SIG-M5 treated with dmso at 0.1 percent for 504 hours (cell line): ENCODE measurements around the gene PHLDB1.
"Not testable (repeated sequence)": the region's sequence is repeated elsewhere in the genome, so short reads cannot be mapped to it uniquely, and the experiment has no call there.

Experiments
- DNase-seq: peaks from one replicate; lab custom pipeline; 2025; ENCODE audit not compliant: unreplicated experiment; lab: John Stamatoyannopoulos, UW

PHLDB1 gene

DNA sequence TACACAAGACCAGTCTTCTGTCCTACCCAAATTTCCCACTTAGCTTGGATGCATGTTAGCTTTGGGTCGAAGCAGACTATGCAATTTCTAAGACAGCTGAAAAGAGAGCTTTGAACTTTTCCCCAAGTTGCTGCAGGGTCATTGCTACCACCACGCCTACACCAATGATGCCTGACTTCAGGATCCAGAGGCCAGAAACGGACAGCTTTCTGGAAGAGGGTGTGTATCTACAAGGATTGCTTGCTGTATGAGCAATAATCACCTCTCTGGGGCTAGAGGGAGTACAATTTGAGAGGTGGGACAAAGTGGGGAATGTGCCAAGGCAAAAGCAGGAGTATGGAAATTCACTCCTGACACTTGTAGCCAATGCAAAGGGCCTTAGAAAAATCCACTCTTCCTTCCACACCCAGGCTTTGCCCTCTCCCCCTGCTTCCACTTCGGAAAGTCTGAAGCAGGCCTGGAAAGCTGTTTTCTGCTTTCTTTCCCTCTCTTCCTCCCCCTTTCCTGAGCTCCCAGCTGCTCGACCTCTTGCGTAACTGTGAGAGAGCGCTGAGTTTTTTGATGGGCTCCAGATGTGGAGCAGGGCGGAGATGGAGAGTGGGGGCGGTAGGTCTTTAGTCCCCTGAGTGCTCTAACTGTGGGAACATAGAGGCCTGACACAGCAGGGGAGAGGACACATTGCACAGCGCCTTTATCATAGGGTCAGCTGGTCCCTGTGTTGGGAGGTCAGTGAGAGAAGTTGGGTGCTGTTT, 2.1 kb upstream of the PHLDB1 start:
- peak; percentile 14 for DNase-seq

DNA sequence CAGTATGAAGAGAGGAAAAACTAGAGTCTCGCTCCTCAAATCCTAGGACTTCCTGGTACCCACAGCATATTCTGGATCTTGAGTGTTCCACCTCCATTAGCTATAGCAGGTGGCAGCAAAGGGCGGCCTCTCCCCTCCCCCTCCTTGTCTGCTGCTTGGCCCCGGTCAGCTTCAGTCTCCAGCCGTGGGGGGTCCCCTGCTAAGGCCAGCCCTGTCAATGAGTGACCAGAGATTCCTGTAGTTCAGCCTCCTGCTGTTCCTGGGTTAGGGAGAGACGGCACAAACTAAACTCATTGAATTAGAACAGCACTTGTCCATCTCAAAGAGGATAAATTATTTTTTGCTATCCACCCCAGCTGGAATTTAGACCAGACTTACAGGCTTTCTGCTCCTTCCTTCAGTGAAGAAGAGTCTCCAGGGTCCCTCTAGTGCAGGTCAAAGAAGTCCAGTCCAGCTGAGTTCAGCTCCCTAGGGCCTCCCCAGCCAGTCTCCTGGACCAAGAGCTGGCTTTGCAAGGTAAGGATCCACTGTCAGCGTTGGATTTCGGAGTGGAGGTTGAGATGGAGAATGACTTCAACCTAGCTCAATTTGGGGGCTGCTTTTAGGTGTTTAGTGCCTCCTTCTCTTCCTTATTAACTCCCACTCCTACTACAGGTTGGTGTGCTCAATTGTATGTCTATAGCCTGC, 1.1 kb upstream of the PHLDB1 start:
- DNase-seq, result no peak

DNA sequence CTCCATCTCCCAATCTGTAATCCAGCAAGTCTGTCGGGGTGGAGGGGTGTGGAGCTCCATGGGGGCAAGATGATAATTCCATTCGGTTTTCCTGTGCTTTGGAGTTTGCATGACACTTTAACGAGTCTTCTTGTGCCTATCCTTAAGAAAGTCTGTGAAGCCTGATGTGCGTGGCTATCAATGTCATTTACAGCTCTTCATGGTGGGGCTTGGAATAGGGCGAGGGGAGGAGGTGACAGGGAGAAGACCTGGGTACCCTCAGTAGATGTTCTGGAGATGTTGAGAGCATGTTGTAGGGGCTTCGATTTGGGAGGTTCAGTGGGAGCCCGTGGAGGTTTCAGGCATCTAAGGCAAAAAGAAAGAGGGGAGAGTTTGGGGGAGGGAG, 579 bp upstream of the PHLDB1 start:
- DNase-seq, result no peak

DNA sequence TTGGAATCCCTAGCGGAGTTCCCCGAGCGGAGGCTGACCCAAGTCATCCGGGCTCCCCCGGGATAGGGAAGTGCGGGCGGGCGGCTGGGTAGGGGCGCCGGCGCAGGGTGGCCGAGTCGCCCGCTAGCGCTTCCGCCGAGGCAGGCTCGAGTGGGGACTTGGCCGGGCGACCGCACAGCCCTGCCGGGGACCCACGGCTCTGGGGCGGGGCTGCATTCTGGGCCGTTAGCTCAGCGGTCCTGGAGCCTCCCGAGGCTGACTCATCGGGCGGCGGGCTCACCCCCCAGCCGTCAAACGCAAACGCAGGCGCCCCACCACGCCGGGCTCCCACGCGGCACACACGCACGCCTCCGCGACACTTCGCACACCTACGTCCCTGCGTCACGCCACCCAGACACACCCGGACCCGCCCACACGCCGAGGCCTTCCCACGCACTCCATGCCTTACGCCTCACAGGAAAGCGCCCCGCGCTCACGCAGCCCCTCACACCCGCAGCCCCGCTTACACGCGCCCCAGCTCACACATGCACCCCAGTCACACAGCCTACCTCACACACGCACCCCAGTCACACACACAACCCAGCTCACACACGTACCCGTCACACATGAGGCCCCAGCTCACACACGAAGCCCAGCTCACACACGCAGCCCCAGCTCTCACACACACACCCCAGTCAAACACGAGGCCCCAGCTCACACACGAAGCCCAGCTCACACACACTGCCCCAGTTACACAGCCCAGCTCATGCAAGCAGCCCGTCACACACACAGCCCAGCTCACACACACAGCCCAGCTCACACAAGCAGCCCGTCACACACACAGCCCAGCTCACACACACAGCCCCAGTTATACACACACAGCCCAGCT, 1.2 kb downstream of the PHLDB1 start:
- peak; percentile 36 for DNase-seq

DNA sequence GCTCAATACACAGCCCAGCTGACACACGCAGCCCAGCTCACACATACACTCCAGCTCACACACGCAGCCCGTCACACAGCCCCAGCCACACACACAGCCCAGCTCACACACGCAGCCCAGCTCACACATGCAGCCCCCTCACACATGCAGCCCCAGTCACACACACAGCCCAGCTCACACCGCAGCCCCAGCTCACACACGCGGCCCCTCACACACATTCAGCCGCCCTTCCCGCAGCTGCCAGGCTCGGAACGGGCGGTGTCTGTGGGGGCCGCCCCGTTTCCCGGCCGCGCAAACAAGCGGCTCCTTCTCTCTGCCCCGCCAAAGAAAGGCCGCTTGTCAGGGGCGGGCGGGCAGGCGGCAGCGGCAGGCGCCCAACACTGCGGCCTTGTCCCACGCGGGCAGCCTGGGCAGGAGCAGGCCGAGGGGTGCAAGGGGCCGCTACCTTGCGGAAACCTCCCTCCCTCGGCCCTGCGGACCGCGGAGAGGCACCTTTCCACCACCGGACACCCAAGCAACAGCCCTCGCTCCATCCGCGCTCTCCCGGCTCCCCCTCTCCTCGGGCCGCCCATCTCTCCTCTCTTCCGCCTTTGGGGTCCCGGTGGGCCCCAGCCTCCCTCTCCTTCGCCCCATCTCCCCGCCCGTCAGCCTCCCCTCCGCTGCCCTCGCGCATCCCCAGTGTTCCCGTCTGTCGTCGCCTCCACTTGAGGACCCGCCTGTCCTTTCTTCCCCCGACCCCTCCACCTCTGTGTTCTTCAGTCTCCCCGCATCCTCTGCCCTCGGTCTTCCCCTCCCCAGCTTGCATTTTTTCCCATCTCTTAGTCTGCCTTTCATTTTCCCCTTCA, 2.2 kb downstream of the PHLDB1 start:
- DNase-seq, result no peak

DNA sequence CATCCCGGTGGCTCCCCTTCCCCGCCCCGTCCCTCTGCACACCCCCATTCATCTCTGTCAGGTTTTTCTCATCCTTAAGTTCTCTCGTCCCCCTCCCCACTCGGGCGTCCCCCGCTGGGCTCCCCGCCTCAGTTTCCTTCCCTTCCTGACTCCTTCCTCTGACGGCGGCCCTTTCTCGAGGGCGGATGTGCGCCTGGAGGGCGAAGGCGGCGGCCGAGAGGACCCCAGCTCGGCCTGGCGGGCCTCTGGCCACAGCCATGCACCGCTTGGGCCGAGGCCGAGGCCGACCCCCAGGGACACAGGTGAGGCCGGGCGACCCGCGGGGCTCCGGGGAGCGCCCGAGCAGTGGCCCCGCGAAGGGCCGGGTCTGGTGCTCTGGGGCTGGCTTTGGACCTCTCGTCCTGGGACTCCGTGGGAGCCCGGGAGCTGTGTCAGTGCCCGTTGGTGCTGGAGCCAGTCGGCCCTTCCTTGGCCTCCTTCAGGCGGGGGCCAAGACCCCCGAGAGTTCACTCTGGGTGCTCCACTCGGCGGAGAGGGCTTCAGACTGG, 2.9 kb downstream of the PHLDB1 start:
- DNase-seq, result no peak

DNA sequence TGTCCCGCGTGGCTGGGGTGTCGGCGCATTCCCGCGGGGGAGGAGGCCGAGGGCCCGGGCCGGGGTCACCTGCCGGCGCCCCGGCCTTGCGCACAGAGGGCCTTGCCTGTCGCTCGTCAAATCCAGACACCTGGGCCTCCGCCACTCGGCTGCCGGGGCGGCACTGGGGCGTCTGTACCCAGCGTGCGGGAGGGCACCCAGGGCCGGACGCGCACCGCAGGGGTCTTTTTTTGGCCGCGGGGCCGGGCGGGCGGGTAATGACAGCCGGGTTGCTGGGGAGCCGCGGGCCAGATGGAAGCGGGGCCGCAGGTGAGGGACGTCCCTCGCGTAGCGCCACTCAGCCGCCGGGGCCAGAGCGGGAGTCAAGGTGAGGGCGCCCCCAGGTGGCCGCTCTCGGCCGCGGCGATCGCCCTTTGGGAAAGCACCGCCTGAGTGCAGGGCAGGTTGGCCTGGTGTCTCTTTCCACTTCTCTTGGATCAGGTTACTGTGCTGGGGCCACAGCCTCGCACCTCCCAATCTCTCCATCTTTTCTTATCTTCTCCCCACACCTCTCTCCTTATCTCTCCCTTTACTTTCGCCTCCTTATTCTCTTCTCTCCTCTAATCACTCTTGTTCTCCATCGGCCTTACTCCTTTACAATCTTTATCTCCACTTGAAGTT, 3.5 kb downstream of the PHLDB1 start:
- DNase-seq, result no peak

DNA sequence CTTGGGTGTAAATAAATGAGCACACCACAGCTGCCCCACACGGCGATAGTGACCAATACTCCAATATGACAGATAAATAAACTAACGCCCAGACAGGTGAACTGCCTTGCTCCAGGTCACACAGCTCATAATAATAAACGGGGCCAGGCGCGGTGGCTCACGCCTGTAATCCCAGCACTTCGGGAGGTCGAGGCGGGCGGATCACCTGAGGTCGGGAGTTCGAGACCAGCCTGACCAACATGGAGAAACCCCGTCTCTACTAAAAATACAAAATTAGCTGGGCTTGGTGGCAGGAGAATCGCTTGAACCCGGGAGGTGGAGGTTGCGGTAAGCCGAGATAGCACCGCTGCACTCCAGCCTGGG, 4.0 kb downstream of the PHLDB1 start:
- not testable (repeated sequence) for DNase-seq

DNA sequence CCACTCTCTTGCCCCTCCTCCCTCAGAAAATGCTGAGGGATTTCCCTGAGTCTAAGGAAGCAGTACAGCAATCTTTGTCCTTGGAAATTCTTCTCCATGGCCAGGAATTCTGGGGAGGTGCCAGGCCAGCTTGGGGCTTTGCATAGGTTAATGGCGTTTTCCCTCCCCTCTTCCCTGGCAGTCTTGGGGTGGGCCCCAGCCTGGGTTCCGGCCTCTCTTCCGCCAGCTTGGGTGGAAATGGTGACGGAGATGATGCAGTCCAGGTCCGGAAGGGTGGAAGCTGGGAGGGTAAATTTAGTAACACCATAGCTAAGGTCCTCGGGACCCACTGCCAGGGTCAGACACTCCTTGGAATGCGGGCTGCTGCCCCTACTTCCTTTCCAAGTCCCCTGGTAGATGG, 5.0 kb downstream of the PHLDB1 start:
- DNase-seq, result no peak

DNA sequence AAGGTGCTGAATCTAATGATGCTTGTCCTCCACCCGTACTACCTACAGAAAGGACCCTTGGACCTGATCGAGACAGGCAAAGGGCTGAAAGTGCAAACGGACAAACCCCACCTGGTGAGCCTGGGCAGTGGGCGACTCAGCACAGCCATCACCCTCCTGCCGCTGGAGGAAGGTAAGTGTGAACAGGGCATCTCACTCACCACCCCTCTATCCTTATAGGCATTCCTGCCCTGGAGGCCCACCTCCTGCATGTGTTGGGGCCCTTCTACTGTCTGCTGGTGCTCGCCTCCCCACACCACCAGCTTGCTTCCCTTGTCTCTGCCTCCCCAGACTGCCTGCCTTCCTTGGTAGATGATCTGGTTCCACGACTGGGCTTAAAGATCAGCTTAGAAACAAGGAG, 7.1 kb downstream of the PHLDB1 start:
- no peak for DNase-seq

DNA sequence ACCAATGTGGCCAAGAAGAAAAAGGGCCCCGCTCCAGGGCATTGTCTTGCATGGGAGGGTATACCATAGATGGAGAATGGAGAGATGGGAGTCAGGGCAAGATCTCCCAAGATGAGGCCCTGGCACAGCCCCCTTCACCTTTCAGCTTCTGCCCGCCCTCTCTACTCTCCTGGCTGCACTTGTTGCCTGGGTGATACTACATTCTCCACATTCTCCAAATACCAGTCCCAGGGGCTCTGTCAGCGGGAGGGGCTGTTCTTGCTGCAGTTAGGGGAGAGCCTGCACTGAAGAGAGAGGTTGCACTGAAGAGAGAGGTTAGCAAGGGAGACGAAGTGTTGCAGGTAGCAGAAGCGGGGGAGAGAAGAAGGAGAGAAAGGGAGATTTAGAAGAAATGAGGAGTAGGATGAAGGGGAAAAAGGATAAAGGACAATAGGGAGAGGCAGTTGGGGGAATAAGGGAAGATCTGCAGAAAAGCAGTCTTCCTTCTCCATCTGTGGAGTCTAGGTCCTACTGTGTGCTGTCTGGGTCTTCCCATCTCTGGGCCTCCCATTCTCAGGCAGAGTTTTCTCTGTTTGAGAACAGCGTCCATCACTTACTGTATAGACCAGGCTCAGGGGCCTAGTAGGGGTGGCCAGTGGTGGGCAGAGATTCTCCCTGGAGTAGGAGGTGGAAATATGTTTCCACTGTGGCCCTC, 8.0 kb downstream of the PHLDB1 start:
- no peak for DNase-seq

DNA sequence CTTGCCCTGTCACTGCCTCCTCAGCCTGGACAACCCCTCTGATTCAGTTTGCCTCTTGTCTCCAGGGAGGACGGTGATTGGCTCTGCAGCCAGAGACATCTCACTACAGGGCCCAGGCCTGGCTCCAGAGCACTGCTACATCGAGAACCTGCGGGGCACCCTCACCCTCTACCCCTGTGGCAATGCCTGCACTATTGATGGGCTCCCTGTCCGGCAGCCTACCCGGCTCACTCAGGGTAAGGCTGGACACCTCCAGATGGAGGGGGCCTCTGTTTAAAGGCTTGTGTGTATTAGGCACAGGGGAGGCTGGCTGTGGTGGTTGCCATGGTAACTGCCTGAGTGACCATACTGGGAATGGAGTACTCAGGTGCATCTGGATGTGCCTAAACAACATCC, 8.6 kb downstream of the PHLDB1 start:
- no peak for DNase-seq

DNA sequence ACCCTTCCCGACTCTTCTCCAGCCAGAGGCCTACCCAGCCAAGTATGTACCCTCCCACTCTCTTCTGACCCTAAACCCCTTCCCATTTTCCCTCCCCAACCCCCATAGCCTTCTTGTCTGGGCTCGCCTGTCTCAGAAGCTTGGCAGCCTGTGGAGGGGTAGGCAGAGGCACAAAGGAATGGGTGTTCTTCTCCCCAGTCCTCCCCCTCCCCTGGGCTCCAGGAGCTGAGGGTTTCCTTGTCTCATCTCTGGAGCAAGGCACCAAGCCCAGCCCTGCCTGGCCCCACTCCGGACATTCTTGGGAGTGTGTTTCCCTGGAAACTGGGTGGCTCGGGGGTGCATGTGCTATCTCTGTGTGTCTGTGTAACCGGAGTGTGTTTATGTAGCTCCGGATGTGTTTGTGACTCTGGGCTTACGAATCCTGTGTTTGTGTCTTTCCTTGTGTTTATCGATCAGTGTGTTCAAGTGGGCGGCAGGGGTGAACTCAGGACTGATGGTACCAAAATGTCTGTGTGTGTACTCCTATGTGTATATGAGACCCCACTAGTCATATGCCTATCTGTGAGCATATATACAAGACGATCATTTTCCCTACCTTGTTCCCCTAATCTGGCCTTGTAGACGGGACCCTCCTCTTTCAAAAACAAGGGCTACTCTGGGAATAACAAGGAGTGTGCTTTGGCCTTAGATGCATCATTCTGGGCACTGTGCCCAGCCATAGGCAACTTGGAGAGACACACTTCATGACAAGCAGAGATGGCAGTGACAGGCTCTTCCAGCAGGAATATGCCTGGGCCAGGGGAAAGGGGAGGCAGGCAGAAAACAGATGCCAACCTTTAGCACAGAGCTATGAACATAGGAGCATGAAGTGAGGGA, 10.9 kb downstream of the PHLDB1 start:
- no peak for DNase-seq

DNA sequence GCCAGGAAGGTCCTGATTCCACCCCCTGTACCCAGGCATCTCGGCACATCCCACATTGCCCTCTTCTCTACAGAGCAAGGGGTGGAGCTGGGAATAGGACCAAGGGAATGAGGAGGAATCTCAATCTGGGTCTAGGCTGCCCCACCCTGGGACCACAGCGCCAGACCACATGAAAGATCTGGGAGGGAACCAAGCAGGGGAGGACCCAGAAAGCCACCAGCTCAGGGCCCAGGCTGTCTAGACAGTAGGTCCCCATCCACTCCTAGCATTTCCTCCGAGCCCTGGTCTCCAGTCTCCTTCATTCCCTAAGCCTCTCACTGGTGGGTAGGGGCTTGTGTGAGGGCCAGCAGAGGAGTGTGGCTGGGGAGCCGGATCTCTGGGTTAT, 11.6 kb downstream of the PHLDB1 start:
- DNase-seq, result no peak

DNA sequence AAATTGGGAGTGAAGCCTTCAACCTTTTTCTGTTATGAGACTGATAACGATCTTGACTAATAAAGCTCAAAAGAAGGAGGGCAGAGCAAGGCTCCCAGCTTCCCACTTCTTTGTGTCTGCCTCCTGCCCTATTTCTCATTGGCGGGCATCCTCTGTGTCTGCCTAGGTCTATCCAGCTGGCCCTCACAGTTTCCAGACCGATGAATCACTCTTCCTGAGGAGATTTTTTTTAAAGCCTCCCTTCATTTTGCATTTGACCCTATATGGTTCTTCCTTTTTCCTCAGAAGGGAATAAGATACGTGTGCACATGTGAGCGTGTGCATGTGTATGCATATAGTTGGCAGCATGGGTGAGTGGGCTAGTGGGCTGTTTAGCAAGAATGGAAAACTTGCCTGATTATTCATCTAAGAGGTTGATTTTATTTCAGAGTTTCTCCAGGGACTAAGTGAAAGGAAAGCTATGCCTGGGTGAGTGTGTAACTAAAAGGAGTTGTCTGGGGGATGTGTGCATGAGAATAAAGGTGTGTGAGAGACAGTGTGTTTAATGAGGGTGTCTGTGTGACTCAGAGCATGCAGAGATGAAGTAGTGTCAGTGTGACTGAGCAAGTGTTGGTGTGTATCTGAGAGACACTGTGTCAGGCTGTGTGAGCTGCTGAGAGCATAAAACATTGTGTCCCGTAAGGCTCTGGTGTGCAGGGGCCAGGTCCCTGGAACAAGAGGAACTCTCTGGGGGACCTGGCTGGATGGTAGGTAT, 12.2 kb downstream of the PHLDB1 start:
- DNase-seq, result peak; percentile 60

DNA sequence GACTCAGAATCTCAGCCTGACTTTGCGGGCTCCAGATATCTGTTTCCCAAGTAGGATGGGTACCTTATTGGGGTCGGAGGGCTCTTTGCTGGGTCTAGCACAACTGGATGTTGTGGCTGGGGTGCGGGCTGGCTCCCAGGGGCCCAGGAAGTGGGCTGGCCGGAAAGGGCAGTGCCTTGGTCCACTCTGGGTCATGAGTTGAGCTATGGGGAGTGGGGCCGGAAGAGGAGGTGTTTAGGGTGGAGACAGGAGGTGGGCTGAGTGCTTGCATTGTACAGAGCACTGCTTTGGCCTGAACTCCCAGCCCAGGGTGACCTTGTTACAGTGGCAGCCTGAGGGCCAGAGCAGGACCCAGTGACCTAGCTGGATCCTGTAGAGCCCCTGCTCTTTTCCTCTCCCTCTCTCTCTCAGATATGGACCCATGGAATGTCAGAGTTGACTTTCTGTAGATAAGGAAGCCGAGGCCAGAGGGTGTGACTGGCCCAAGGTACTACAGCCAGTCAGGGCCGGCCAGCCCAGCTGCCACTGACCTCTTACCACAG, 13.2 kb downstream of the PHLDB1 start:
- DNase-seq, result no peak

DNA sequence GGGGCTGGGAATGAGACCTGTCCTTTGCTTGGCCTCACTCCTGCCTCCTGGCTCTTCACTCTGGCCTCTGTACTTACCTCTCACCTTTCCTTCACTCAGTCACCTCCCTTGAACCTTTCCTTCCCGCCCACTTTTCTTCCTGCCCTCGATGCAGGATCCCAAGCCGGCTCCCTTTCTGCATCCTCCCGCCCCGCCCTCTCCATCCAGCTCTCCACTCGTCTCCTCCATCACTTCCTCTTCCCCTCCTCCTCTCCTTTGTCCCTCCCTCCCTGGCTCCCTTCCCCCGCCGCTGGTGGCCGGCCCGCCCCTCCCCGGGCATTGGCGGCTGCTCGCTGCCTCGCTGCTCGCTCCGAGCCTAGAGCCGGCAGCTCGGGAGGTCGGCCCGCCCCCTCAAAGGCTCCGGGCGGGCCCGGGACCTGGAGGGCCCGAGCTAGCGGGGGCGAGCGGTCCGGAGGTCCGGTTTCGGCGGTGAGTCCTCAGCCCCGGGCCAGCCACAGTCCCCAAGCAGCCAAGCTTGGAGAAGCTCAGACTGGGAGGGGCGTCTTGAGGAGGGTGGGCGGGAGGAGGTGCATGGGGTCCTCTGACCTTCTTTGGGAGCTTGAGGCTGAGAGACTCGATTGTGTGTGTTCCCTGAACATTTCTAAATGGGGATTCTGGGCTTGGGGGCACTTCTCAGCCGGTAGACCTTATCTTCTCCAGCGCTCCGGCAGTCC, 13.8 kb downstream of the PHLDB1 start:
- peak; percentile 78 for DNase-seq
